Lower leg skin (tissue), 4 donors: Measurements from ENCODE around the gene SVIL. TPM values are rescaled to one million over a fixed set of nuclear protein-coding genes. Genes with fewer than 3 reads are reported as not detected.
A peak's percentile ranks its signal among the peaks of the same experiment; 100 is the strongest.

Experiments used
- DNase-seq, 2 donors: peaks; one replicate each; pipeline ENCODE4 v3.0.0-alpha.2; 2019; ENCODE audit warnings: low spot score in 2 of 2
- H3K4me3 ChIP-seq: fragments of 200-600 bp; sonication (generic); 2 replicates; pipeline ENCODE4 v1.5.1; 2017; ENCODE audit warnings: mild to moderate bottlenecking, low read depth; ENCODE audit not compliant: poor library complexity, severe bottlenecking
- CTCF ChIP-seq, 3 donors: fragments of 450-650 bp; IDR thresholded peaks; one replicate each; pipeline ENCODE4 v1.5.1; 2016; ENCODE audit warnings: antibody characterized with exemption in 3 of 3, mild to moderate bottlenecking in 3 of 3, moderate library complexity in 2 of 3
- POLR2A ChIP-seq, 2 donors: fragments of 450-650 bp; IDR thresholded peaks; one replicate each; pipeline ENCODE4 v1.6.1; 2016 to 2017; ENCODE audit warnings: antibody characterized with exemption in 2 of 2, mild to moderate bottlenecking in 1 of 2, moderate library complexity in 1 of 2
- WGBS, 2 donors: methylation state at CpG; one replicate each; pipeline ENCODE4 v1.1.5; 2018; 5-methylcytosine and 5-hydroxymethylcytosine counted together
- intact Hi-C: fragments of 100-400 bp; cut with DNase I; formaldehyde crosslinking; loops from one replicate; pipeline ENCODE4 v1.15.0; 2023; ENCODE audit warnings: low total_unique reads
- total RNA-seq, 4 donors: library from RNA; depleted of rRNA; stranded (reverse); fragments of >200 nt; gene quantifications; one replicate each; pipeline ENCODE4 v1.1.0, GENCODE V29; 2016

Gene SVIL
- total RNA-seq, 4 donors from 2014 or later, result 49.0 to 91.0 (median 74.4) TPM

GRCh38 chr10:29502351-29502750 is 132.4 kb downstream of the SVIL start:
- no peak overlapping the region for H3K4me3 ChIP-seq
- DNase-seq, result no peak
- no peak for TF ChIP-seq POLR2A (IDR thresholded peaks at IDR 0.05)
- no peak for TF ChIP-seq CTCF (IDR thresholded peaks at IDR 0.05)
- 50 to 58% methylated on average over 1 of the region's 1 CpG for WGBS, 2 donors
- intact Hi-C loops, result no loop called here

GRCh38 chr10:29501692-29502091 is 133.1 kb downstream of the SVIL start:
- WGBS, 2 donors, result 60 to 66% methylated on average over 7 of the region's 7 CpGs
- TF ChIP-seq CTCF (IDR thresholded peaks at IDR 0.05) (no peak), POLR2A (IDR thresholded peaks at IDR 0.05) (no peak)
- intact Hi-C loops, result no loop called here
- no peak for DNase-seq
- H3K4me3 ChIP-seq, result no peak overlapping the region

- intact Hi-C loops, result no loop called here
- no peak for DNase-seq
- WGBS, 2 donors, result 84 to 94% methylated on average over 13 of the region's 13 CpGs
- TF ChIP-seq CTCF (IDR thresholded peaks at IDR 0.05) (no peak), POLR2A (IDR thresholded peaks at IDR 0.05) (no peak)
- no peak overlapping the region for H3K4me3 ChIP-seq
Observed at GRCh38 chr10:29499993-29500537, 134.7 kb downstream of the SVIL start.

GRCh38 chr10:29496341-29497162 is 138.2 kb downstream of the SVIL start:
- 34 to 36% methylated on average over 14 of the region's 14 CpGs for WGBS, 2 donors
- peak; percentile 44 to 94 for DNase-seq

GRCh38 chr10:29495366-29495765 is 139.4 kb downstream of the SVIL start:
- intact Hi-C loops, result no loop called here
- DNase-seq, result no peak
- TF ChIP-seq CTCF (IDR thresholded peaks at IDR 0.05), result no peak
- no peak for TF ChIP-seq POLR2A (IDR thresholded peaks at IDR 0.05)
- H3K4me3 ChIP-seq, result no peak overlapping the region
- 84 to 85% methylated on average over 9 of the region's 9 CpGs for WGBS, 2 donors

More at GRCh38 chr10:29496341-29497162, 138.2 kb downstream of the SVIL start:
- H3K4me3 ChIP-seq, result no peak overlapping the region
- peak in 1 of 3 donors; percentile 51 for TF ChIP-seq CTCF (IDR thresholded peaks at IDR 0.05)
- no peak for TF ChIP-seq POLR2A (IDR thresholded peaks at IDR 0.05)
- intact Hi-C loops, result no loop called here
